ENCODE measurements around the gene TMF1. TPM values are rescaled to one million over a fixed set of nuclear protein-coding genes. Genes with fewer than 3 reads are reported as not detected.

The TMF1 gene
- total RNA-seq, 4 donors from 2014 or later = 21.1 to 27.7 (median 24.9) TPM

DNA sequence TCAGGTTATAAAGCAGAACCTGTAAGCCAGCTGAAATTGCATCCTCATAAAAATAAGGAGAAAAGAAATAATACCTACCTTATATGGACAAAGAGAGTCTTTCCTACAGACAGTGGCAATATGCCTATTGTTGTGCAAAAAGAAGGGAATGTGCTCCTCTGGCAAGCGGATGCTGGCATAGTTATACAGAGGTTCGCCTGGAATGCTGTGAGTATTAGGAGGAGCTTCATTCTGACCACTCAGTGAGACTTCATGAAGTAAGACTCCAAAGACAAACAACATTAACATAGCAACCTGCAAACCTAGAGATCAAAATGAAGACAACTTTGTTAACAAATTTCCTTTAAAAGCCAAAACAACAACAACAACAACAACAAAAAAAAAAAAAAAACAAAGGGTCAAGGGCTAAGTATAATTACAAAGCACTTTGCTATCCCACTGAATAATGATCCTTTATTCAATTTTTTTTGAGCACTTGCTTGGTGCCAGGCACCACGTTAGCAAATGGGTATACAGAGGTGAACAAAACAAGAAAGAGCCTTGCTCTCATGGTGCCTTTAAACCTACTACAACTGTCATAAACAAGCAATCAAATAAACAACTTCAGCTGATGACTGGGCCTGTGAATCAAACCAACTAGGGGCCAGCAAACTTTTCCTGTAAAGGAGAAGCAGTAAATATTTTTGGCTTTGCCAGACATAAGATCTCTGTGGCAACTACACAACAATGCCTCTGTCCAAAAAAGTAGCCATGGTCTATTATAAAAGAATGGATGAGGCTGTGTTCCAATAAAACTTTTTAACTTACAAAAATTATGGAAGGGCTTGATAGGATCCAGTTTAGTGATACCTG, 42.3 kb downstream of the TMF1 start:
- no peak for TF ChIP-seq POLR2A (IDR thresholded peaks at IDR 0.05)
- TF ChIP-seq, protein P1, sequence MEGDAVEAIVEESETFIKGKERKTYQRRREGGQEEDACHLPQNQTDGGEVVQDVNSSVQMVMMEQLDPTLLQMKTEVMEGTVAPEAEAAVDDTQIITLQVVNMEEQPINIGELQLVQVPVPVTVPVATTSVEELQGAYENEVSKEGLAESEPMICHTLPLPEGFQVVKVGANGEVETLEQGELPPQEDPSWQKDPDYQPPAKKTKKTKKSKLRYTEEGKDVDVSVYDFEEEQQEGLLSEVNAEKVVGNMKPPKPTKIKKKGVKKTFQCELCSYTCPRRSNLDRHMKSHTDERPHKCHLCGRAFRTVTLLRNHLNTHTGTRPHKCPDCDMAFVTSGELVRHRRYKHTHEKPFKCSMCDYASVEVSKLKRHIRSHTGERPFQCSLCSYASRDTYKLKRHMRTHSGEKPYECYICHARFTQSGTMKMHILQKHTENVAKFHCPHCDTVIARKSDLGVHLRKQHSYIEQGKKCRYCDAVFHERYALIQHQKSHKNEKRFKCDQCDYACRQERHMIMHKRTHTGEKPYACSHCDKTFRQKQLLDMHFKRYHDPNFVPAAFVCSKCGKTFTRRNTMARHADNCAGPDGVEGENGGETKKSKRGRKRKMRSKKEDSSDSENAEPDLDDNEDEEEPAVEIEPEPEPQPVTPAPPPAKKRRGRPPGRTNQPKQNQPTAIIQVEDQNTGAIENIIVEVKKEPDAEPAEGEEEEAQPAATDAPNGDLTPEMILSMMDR (IDR thresholded peaks at IDR 0.05) = no peak
- DNase-seq (ENCODE audit: low spot score in 2 of 2) = peak in 1 of 2 donors; percentile 33
- no peak overlapping the region for H3K4me3 ChIP-seq (ENCODE audit: low read depth, poor library complexity, severe bottlenecking)
- intact Hi-C loops (cut with DNase I; ENCODE audit: low total_unique reads) = no loop called here
- 36 to 48% methylated on average over 3 of the region's 3 CpGs for WGBS, 2 donors

DNA sequence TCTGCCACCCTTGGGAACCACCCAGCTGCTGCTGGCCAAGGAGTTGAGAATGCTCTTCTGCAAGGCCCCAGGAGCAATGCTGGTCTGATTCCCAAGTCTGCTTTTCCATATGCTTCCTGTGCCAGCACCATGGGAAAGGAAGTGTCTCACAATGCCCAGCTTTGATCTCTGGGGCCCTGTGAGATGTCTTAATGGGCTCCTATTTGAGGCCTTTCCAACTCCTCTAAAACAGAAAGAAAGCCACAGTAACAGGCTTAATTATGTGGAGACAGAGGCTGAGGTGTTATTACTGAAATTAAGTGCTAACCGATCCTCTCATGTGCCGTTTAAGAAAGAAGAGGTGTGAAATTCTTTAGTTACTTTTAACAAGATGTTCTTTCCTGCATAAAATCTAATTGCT, 43.2 kb downstream of the TMF1 start:
- 51 to 65% methylated on average over 2 of the region's 2 CpGs for WGBS, 2 donors
- H3K4me3 ChIP-seq (ENCODE audit: low read depth, poor library complexity, severe bottlenecking) = no peak overlapping the region
- intact Hi-C loops (cut with DNase I; ENCODE audit: low total_unique reads) = no loop called here
- DNase-seq (ENCODE audit: low spot score in 2 of 2) = no peak
- no peak for TF ChIP-seq POLR2A (IDR thresholded peaks at IDR 0.05)
- TF ChIP-seq, protein P1 (IDR thresholded peaks at IDR 0.05) = no peak

DNA sequence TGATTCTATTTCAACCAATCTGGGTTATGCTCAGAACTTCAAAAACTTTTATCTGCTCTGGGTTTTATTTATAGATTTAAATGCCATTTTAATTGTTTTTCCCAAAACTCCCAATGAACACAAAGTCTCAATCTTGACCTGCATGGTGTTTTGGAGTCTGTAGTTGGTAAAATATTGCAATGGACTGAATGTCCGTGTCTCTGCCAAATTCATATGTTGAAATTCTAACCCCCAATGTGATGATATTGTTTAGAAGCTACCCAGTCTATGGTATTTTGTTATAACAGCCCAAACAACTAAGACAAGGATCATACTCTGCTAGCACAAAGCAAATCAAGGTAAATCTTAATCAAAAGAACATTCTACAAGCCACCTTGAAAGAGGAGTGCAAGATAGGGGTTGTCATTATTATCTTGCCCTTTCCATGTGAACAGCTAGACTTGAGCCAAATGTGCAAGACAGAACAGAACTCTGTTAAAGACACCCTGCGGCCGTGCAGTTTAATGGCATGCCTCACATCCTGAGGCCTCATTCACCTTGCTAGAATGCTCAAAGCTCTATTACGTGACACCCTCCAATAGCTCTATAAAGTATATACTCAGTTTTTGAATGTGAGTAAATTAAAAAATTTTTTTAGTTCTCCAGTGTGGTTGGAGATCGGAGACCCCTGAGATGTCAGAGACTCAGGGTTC, 46.2 kb downstream of the TMF1 start:
- DNase-seq (ENCODE audit: low spot score in 2 of 2) = no peak
- no peak overlapping the region for H3K4me3 ChIP-seq (ENCODE audit: low read depth, poor library complexity, severe bottlenecking)
- intact Hi-C loops (cut with DNase I; ENCODE audit: low total_unique reads) = no loop called here
- 55 to 63% methylated on average over 5 of the region's 5 CpGs for WGBS, 2 donors
- TF ChIP-seq, protein P1 (IDR thresholded peaks at IDR 0.05) = no peak
- TF ChIP-seq POLR2A (IDR thresholded peaks at IDR 0.05) = no peak

DNA sequence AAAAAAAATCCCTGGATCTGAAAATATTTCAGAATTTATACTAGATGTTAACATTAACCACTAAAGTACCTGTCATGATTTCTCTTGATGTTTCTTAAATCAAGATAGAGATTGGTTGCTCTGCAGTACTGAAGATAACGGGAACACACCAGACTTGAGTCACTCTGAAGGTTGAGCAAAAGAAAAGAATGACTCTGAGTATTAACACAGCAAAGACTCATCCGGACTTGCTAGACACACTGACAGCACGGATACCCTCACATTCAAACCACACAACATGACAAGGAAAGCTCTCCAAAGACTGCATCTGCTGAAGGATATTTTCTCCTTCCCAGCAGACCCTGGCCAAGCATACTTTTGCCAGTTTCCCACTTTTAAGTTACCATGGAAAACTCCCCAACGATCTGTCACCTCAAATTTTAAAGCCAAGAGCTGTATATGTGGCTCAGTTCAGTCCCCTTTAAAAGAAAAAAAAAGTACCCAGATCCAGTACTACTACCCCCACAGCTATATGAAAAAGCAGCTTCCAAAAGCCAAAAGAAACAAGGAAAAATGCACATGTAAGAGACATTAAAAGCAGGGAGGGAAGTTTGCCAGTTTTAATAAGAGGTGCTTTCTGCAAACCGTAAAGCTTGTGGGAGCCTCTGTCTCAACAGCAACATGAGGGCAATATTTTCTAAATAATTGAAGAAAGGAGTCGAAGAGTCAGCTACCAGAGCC, 46.9 kb downstream of the TMF1 start:
- DNase-seq (ENCODE audit: low spot score in 2 of 2) = no peak
- WGBS, 2 donors = 65 to 76% methylated on average over 6 of the region's 6 CpGs
- H3K4me3 ChIP-seq (ENCODE audit: low read depth, poor library complexity, severe bottlenecking) = no peak overlapping the region
- intact Hi-C loops (cut with DNase I; ENCODE audit: low total_unique reads) = no loop called here
- TF ChIP-seq, protein P1 (IDR thresholded peaks at IDR 0.05) = no peak
- no peak for TF ChIP-seq POLR2A (IDR thresholded peaks at IDR 0.05)

DNA sequence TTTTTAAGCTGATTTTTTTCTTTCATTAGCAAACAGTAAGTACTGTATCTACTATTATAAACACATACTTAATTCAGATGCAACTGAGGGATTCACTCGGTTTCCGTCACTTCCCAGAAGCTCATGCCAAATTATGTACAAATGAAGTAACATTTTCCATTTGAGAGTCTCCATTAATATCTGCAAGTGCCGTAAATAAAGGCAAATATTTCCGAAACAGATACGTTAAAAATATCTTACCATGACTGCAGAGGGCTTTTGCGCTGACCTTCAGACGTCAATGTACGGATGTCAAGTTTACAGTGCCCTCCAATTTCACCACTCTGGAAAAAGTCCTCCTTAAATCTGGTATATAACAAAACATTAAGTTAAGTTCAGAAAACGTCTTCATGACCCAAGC, 48.0 kb downstream of the TMF1 start:
- DNase-seq (ENCODE audit: low spot score in 2 of 2) = no peak
- 87 to 94% methylated on average over 9 of the region's 9 CpGs for WGBS, 2 donors
- no peak for TF ChIP-seq POLR2A (IDR thresholded peaks at IDR 0.05)
- TF ChIP-seq, protein P1 (IDR thresholded peaks at IDR 0.05) = no peak
- H3K4me3 ChIP-seq (ENCODE audit: low read depth, poor library complexity, severe bottlenecking) = no peak overlapping the region
- intact Hi-C loops (cut with DNase I; ENCODE audit: low total_unique reads) = no loop called here
